GM04503 (cell line): Measurements from ENCODE around the gene IL36B.

Source experiments
- DNase-seq: peaks from one replicate; pipeline ENCODE4 v3.0.0-alpha.2; 2012; ENCODE audit warnings: low read depth

IL36B gene

GRCh38 chr2:113009622-113010021 lies 43.0 kb downstream of the IL36B start:
- DNase-seq, result no peak

- no peak for DNase-seq
Observed at GRCh38 chr2:113007250-113007649, 45.4 kb downstream of the IL36B start.

DNA sequence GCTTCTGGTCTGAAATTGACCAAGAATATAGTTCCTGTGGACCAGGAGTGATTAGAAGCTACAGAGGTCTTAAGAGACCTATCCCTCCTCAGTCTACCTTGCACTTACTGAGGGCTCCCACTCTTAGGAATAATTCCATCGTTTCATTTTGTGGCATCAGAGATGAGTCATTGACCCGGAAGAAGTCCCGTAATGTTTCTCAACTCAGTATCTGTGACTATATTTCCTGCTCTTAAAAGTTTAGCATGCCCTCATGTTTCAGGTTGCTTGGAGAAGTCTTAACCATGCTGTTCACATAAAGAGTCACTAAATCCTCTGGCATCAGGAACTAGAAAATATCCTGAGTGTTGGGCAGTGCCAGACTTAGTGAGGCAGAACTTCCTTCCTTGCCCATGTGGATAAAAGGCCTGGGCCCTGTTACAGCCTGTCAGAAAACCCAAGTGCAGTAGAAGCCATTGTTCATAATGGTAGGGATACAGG lies 47.6 kb downstream of the IL36B start, which contains the start of gene IL36A:
TSS of gene IL36A (plus strand) at position 430 of the 480 bp plus-strand sequence. CDS start 413 bp downstream, outside the sequence.
- DNase-seq, result no peak

GRCh38 chr2:113002677-113003076 lies 50.0 kb downstream of the IL36B start:
- no peak for DNase-seq

DNA sequence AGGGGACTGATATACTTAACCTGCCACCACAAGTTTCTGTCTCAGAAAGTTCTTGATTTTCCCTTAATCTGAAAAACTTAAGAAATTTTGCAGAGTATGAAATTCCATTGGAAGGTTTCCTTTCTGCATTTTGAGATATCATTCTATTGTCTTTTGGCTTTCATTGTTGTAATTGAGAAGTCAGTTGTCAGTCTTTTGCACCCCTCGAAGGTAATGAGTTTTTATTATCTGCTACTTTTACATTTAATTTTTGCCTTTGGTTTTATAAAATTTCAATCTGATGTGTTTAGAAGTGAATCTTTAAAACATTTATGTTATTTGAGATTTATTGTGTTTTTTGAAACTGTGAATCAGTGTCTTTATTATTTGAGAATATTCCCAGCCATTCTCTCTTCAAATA lies 52.2 kb downstream of the IL36B start:
- no peak for DNase-seq

DNA sequence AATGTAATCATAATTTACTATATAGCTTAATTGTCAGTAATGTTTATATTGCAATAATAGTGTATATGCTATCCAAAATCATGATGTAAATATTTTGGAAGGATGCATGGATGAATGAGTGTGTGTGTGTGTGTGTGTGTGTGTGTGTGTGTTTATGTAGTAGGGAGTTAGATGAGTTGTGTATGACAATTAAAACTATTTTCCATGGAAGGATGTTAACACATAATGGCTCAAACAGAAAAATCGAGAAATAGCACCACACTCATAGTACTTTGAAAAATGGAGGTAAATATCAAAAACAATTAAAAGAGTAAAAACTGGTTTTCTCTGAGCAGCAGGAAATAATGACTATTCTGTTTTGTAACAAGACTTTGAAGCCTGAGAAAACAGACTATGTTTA lies 55.5 kb downstream of the IL36B start:
- no peak for DNase-seq

DNA sequence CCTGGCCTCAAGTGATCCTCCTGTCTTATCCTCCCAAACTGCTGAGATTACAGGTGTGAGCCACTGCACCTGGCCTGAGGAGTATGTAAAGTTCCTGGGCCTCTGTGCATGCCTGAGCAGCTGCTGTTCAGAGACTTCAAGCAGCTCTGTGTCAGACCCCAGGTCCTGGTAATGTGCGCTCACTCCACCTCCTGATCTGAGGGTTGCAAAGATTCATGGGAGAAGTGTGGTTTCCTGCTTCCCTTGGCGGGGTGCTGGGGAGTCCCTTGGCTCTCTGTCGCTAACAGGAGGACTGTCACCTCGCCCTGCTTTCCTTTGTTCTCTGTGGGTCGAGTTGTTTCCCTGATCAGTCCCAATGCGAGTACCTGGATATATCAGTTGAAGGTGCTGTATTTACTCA lies 56.0 kb downstream of the IL36B start:
- no peak for DNase-seq

DNA sequence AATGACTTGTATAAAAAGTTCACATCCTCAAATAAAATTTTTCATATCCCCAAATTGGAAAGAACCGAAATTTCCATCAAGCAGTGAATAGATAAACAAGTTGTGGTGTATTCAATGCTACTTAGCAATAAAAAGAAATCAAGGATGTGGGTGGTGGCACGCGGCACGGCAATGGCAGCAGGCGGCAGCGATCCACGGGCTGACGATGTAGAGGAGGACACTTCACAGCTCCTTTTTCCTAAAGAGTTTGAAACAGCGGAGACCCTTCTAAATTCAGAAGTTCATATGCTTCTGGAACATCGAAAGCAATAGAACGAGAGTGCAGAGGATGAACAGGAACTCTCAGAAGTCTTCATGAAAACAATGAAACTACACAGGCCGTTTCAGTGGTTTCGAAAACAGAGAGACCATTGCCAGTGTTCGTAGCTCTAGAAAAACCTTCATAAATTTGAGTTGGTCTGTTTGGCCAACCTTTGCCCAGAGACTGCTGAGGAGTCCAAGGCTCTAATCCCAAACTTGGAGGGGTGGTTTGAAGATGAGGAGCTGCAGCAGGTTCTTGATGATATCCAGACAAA lies 57.2 kb downstream of the IL36B start:
- DNase-seq, result no peak

GRCh38 chr2:112994648-112995047 lies 58.0 kb downstream of the IL36B start:
- no peak for DNase-seq

- no peak for DNase-seq
Observed at GRCh38 chr2:112993831-112994230, 58.8 kb downstream of the IL36B start.

- DNase-seq, result no peak
Observed at GRCh38 chr2:112989611-112990010, 63.1 kb downstream of the IL36B start.

DNA sequence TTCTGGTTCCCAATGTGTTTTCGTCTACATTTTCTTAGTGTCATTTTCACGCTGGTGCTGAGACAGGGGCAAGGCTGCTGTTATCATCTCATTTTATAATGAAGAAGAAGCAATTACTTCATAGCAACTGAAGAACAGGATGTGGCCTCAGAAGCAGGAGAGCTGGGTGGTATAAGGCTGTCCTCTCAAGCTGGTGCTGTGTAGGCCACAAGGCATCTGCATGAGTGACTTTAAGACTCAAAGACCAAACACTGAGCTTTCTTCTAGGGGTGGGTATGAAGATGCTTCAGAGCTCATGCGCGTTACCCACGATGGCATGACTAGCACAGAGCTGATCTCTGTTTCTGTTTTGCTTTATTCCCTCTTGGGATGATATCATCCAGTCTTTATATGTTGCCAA lies 67.6 kb downstream of the IL36B start:
- no peak for DNase-seq

- no peak for DNase-seq
Observed at GRCh38 chr2:112980537-112980936, 72.1 kb downstream of the IL36B start.

GRCh38 chr2:112979731-112980130 lies 72.9 kb downstream of the IL36B start:
- no peak for DNase-seq

DNA sequence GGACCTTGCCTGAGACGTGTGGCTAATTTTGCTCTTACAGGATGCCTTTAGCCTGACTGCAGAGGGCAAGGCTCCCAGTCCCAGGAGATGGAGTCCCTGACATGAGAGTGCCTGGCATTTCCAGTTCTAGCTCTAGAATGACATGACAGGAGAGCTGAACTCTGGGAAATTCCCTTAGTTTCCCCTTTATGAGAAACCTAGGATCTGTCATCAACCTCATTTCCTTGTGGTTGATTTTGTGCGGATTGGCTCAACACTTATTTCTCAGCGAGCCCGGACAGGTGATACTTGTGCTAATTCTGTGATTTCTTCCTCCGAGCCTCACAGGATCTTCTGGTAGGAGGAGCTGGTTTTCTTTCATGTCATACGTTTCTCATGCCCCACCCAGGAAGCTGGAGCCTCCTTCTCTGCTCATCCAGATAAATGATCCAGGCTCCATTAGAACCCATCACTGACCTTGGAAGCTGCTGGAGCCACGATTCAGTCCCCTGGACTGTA lies 75.1 kb downstream of the IL36B start, which contains the start of gene IL36G:
TSS of gene IL36G (plus strand) at position 448 of the 498 bp plus-strand sequence. CDS start 633 bp downstream, outside the sequence.
- no peak for DNase-seq
